ENCODE data around the gene SEMA3F.

DNA sequence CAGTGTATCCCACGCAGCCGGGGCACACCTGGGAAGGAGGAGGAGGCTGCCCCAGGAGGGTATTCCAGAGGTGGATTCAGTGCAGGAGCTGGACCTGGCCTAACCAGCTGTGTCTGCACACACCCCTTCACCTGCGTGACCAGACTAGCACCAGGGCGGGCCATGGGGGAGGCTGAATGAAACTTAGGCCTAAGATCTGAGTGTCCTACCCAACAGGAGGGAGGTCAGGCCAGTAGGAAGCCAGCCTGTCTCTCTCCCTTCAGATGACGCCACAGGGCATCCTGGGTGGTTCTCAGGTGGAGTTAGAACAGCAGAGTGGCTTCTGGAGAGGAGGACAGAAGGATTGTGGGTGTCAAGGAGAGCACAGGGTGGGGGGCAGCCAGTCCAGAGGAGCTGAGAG lies 3.4 kb upstream of the SEMA3F start:
- TF ChIP-seq, protein P1, sequence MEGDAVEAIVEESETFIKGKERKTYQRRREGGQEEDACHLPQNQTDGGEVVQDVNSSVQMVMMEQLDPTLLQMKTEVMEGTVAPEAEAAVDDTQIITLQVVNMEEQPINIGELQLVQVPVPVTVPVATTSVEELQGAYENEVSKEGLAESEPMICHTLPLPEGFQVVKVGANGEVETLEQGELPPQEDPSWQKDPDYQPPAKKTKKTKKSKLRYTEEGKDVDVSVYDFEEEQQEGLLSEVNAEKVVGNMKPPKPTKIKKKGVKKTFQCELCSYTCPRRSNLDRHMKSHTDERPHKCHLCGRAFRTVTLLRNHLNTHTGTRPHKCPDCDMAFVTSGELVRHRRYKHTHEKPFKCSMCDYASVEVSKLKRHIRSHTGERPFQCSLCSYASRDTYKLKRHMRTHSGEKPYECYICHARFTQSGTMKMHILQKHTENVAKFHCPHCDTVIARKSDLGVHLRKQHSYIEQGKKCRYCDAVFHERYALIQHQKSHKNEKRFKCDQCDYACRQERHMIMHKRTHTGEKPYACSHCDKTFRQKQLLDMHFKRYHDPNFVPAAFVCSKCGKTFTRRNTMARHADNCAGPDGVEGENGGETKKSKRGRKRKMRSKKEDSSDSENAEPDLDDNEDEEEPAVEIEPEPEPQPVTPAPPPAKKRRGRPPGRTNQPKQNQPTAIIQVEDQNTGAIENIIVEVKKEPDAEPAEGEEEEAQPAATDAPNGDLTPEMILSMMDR (IDR thresholded peaks at IDR 0.05; ENCODE audit: low read depth, low read length, missing input control): no peak
- TF ChIP-seq, protein P2, sequence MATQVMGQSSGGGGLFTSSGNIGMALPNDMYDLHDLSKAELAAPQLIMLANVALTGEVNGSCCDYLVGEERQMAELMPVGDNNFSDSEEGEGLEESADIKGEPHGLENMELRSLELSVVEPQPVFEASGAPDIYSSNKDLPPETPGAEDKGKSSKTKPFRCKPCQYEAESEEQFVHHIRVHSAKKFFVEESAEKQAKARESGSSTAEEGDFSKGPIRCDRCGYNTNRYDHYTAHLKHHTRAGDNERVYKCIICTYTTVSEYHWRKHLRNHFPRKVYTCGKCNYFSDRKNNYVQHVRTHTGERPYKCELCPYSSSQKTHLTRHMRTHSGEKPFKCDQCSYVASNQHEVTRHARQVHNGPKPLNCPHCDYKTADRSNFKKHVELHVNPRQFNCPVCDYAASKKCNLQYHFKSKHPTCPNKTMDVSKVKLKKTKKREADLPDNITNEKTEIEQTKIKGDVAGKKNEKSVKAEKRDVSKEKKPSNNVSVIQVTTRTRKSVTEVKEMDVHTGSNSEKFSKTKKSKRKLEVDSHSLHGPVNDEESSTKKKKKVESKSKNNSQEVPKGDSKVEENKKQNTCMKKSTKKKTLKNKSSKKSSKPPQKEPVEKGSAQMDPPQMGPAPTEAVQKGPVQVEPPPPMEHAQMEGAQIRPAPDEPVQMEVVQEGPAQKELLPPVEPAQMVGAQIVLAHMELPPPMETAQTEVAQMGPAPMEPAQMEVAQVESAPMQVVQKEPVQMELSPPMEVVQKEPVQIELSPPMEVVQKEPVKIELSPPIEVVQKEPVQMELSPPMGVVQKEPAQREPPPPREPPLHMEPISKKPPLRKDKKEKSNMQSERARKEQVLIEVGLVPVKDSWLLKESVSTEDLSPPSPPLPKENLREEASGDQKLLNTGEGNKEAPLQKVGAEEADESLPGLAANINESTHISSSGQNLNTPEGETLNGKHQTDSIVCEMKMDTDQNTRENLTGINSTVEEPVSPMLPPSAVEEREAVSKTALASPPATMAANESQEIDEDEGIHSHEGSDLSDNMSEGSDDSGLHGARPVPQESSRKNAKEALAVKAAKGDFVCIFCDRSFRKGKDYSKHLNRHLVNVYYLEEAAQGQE (IDR thresholded peaks at IDR 0.05): no peak
- TF ChIP-seq YY1 (IDR thresholded peaks at IDR 0.05): no peak
- no peak for TF ChIP-seq GABPA (IDR thresholded peaks at IDR 0.05 in 1 of 2, conservative IDR thresholded peaks at IDR 0.05 in 1 of 2)
- no peak for TF ChIP-seq EGR1 (IDR thresholded peaks at IDR 0.05; ENCODE audit: low read depth in 2 of 2)
- no peak for TF ChIP-seq TAF1 (conservative IDR thresholded peaks at IDR 0.05)
- TF ChIP-seq, protein P3, sequence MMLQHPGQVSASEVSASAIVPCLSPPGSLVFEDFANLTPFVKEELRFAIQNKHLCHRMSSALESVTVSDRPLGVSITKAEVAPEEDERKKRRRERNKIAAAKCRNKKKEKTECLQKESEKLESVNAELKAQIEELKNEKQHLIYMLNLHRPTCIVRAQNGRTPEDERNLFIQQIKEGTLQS (IDR thresholded peaks at IDR 0.05): no peak
- no peak for TF ChIP-seq JUND (IDR thresholded peaks at IDR 0.05)
- TF ChIP-seq RXRA (IDR thresholded peaks at IDR 0.05): no peak

All from liver (tissue), 3 donors.